ENCODE results near the gene ZNF649. TPM values are rescaled to one million over a fixed set of nuclear protein-coding genes. Genes with fewer than 3 reads are reported as not detected.

Gene ZNF649
- total RNA-seq, 1 experiment from 2014 or later = 8.8 TPM

DNA sequence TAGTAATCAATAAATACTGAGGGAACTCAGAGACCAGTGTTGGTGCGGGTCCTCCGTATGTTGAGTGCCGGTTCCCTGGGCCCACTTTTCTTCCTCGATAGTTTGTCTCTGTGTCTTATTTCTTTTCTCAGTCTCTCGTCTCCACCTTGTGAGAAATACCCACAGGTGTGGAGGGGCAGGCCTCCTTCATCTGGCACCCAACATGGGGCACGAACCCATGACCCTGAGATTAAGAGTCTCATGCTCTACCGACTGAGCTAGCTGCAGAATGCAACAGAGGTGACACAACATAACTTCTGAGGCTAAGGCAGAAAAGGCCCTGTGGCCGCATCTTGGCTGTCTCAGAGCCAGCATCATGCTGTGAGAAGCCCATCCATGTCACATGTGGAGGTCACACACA, 17.1 kb upstream of the ZNF649 start:
- Histone ChIP-seq H3K27me3 (ENCODE audit: insufficient read depth, low read depth) (no peaks in the 10 kb centered on the region), H3K4me1 (replicated peaks; ENCODE audit: insufficient read depth) (no peaks in the 10 kb centered on the region), H3K4me2 (no peak overlapping the region), H3K4me3 (no peak overlapping the region), H3K79me2 (ENCODE audit: low read depth) (no peaks in the 10 kb centered on the region), H3K27ac (no peak overlapping the region), H3K9me2 (ENCODE audit: insufficient read depth) (no peaks in the 10 kb centered on the region), H3F3A (ENCODE audit: insufficient read depth, low read depth) (no peaks in the 10 kb centered on the region), H2AFZ (no peak overlapping the region), H4K20me1 (ENCODE audit: insufficient read depth) (no peaks in the 10 kb centered on the region), H3K36me3 (ENCODE audit: low read depth) (no peaks in the 10 kb centered on the region), H3K9me3 (ENCODE audit: insufficient read depth, low read depth) (peaks cover 51% of the 10 kb centered on the region; the same call in 1 of the 2 replicates)
- TF ChIP-seq, protein P1, sequence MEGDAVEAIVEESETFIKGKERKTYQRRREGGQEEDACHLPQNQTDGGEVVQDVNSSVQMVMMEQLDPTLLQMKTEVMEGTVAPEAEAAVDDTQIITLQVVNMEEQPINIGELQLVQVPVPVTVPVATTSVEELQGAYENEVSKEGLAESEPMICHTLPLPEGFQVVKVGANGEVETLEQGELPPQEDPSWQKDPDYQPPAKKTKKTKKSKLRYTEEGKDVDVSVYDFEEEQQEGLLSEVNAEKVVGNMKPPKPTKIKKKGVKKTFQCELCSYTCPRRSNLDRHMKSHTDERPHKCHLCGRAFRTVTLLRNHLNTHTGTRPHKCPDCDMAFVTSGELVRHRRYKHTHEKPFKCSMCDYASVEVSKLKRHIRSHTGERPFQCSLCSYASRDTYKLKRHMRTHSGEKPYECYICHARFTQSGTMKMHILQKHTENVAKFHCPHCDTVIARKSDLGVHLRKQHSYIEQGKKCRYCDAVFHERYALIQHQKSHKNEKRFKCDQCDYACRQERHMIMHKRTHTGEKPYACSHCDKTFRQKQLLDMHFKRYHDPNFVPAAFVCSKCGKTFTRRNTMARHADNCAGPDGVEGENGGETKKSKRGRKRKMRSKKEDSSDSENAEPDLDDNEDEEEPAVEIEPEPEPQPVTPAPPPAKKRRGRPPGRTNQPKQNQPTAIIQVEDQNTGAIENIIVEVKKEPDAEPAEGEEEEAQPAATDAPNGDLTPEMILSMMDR (conservative IDR thresholded peaks at IDR 0.05) = no peak
- no peak for TF ChIP-seq EZH2 (IDR thresholded peaks at IDR 0.05; ENCODE audit: low read depth)
- BruUV-seq (replicated peaks) = no TSS peak
- POLR2A ChIA-PET (ENCODE audit: unreplicated experiment) = no interaction called here
- CTCF ChIA-PET = no interaction called here
- intact Hi-C loops (cut with micrococcal nuclease; ENCODE audit: unreplicated experiment) = loop anchor here (10.0 kb wide), 1 partner anchor 217 kb away; no protein-coding TSS in a partner anchor
- DNase-seq = no peak

DNA sequence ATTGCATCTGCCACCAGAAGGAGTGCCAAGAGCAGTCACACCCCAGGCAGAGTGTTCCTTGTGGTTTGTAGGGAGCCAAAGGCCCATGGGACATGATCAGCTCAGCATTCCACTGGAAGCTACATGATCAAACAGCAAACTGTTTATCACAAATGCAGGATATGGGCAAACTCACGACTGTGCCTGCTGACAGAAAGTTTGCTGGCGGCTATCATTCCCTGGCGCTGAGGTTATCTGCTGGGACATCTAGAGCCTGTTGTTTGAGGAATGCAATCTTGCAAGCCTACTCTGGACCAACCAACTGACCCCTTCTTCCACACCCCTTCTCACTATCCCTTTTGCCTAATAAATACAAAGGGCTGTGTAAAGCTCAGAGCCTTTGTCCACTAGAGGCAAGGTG, 14.8 kb upstream of the ZNF649 start:
- TF ChIP-seq EZH2 (IDR thresholded peaks at IDR 0.05; ENCODE audit: low read depth) = no peak
- TF ChIP-seq, protein P1 (conservative IDR thresholded peaks at IDR 0.05) = no peak
- H3K4me3 ChIP-seq = no peak overlapping the region
- intact Hi-C loops (cut with micrococcal nuclease; ENCODE audit: unreplicated experiment) = loop anchor here (10.0 kb wide), 1 partner anchor 215 kb away; no protein-coding TSS in a partner anchor
- no peaks in the 10 kb centered on the region for H3F3A ChIP-seq (ENCODE audit: insufficient read depth, low read depth)
- no peak overlapping the region for H3K27ac ChIP-seq
- DNase-seq = no peak
- no peaks in the 10 kb centered on the region for H3K9me2 ChIP-seq (ENCODE audit: insufficient read depth)
- POLR2A ChIA-PET (ENCODE audit: unreplicated experiment) = no interaction called here
- BruUV-seq (replicated peaks) = no TSS peak
- no peaks in the 10 kb centered on the region for H3K79me2 ChIP-seq (ENCODE audit: low read depth)
- CTCF ChIA-PET = no interaction called here
- no peaks in the 10 kb centered on the region for H4K20me1 ChIP-seq (ENCODE audit: insufficient read depth)
- H3K4me2 ChIP-seq = no peak overlapping the region
- H3K9me3 ChIP-seq (ENCODE audit: insufficient read depth, low read depth) = peaks cover 62% of the 10 kb centered on the region
- H3K36me3 ChIP-seq (ENCODE audit: low read depth) = no peaks in the 10 kb centered on the region
- H2AFZ ChIP-seq = no peak overlapping the region
- no peaks in the 10 kb centered on the region for H3K27me3 ChIP-seq (ENCODE audit: insufficient read depth, low read depth)
- no peaks in the 10 kb centered on the region for H3K4me1 ChIP-seq (replicated peaks; ENCODE audit: insufficient read depth)

DNA sequence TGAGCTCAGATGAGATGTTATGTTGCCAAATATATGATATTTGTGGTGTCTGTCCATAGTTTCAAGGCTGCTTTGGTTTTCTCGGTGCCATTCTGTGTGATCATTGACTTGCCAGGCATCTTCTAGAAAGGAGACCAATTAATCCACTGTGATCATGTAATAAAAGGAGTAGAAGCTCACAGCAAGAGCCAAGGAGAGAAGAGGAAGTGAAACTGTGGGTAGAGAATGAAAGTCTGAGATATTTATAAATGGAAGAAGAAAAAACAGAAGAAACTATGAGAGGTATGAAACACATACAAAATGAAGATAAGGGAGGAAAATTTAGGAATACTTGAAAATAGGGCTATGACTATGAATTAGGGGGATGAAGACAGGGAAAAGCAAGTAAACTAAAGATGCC, 11.3 kb upstream of the ZNF649 start:
- H3K27ac ChIP-seq = no peak overlapping the region
- peaks cover 69% of the 10 kb centered on the region for H3K9me3 ChIP-seq (ENCODE audit: insufficient read depth, low read depth)
- H3K4me3 ChIP-seq = no peak overlapping the region
- intact Hi-C loops (cut with micrococcal nuclease; ENCODE audit: unreplicated experiment) = no loop called here
- H3K4me2 ChIP-seq = no peak overlapping the region
- no peaks in the 10 kb centered on the region; the same call in 1 of the 2 replicates for H3K9me2 ChIP-seq (ENCODE audit: insufficient read depth)
- no peak for TF ChIP-seq EZH2 (IDR thresholded peaks at IDR 0.05; ENCODE audit: low read depth)
- TF ChIP-seq, protein P1 (conservative IDR thresholded peaks at IDR 0.05) = no peak
- POLR2A ChIA-PET (ENCODE audit: unreplicated experiment) = no interaction called here
- no TSS peak for BruUV-seq (replicated peaks)
- H3K4me1 ChIP-seq (replicated peaks; ENCODE audit: insufficient read depth) = no peaks in the 10 kb centered on the region
- no peaks in the 10 kb centered on the region for H3K27me3 ChIP-seq (ENCODE audit: insufficient read depth, low read depth)
- DNase-seq = no peak
- no peaks in the 10 kb centered on the region for H3K36me3 ChIP-seq (ENCODE audit: low read depth)
- no peaks in the 10 kb centered on the region for H3F3A ChIP-seq (ENCODE audit: insufficient read depth, low read depth)
- no peak overlapping the region for H2AFZ ChIP-seq
- H3K79me2 ChIP-seq (ENCODE audit: low read depth) = no peaks in the 10 kb centered on the region
- CTCF ChIA-PET = no interaction called here
- H4K20me1 ChIP-seq (ENCODE audit: insufficient read depth) = no peaks in the 10 kb centered on the region

Data from PC-9 (cell line).